Stimulated activated naive CD8-positive, alpha-beta T cell treated with anti-CD3 and anti-CD28 coated beads, Interleukin-15, amount 100 ng/mL, for 72 hours (primary cell): ENCODE data around the gene C1R.
"Not testable (repeated sequence)": the region's sequence is repeated elsewhere in the genome, so short reads cannot be mapped to it uniquely, and the experiment has no call there.

Source experiments
- ATAC-seq: fragments of 150-1000 bp; cut with Tn5 transposase; 2 replicates; pipeline ENCODE4 v1.10.0; 2021; ENCODE audit warnings: mild to moderate bottlenecking, moderate library complexity
- DNase-seq, 2 donors: peaks; one replicate each; pipeline ENCODE4 v3.0.0; 2021 to 2022
- H3K27ac Mint-ChIP-seq, 2 donors: one replicate each; pipeline ENCODE4 v1.8.0; 2022; ENCODE audit warnings: mild to moderate bottlenecking in 2 of 2, mixed read lengths in 2 of 2, moderate library complexity in 2 of 2
- H3K27me3 Mint-ChIP-seq: one replicate; pipeline ENCODE4 v1.8.0; 2022; ENCODE audit warnings: mixed read lengths
- H3K4me1 Mint-ChIP-seq: one replicate; pipeline ENCODE4 v1.8.0; 2022; ENCODE audit warnings: mild to moderate bottlenecking, mixed read lengths
- H3K4me3 Mint-ChIP-seq, 2 donors: one replicate each; pipeline ENCODE4 v1.8.0; 2022; ENCODE audit warnings: mild to moderate bottlenecking in 2 of 2, mixed read lengths in 2 of 2, moderate library complexity in 1 of 2
- H3K9me3 Mint-ChIP-seq, 2 donors: one replicate each; pipeline ENCODE4 v1.8.0; 2022; ENCODE audit warnings: mixed read lengths in 2 of 2

C1R gene

GRCh38 chr12:7069386-7069785, 22.9 kb downstream of the C1R start:
- Mint-ChIP-seq H3K4me1 (no peaks in the 10 kb centered on the region), H3K9me3 (no peaks in the 10 kb centered on the region), H3K27ac (no peak overlapping the region), H3K4me3 (no peak overlapping the region), H3K27me3 (peaks cover 12% of the 10 kb centered on the region)
- ATAC-seq (no peak), DNase-seq (no peak)

GRCh38 chr12:7068994-7069346, 23.3 kb downstream of the C1R start:
- no peaks in the 10 kb centered on the region for H3K4me1 Mint-ChIP-seq
- peaks cover 12% of the 10 kb centered on the region for H3K27me3 Mint-ChIP-seq
- H3K4me3 Mint-ChIP-seq = no peak overlapping the region
- no peaks in the 10 kb centered on the region for H3K9me3 Mint-ChIP-seq
- H3K27ac Mint-ChIP-seq = no peak overlapping the region
- ATAC-seq (no peak), DNase-seq (no peak)

GRCh38 chr12:7068240-7068993, 23.8 kb downstream of the C1R start:
- H3K27ac Mint-ChIP-seq = peak overlapping the region in 1 of 2 donors; percentile 60
- peaks cover 12% of the 10 kb centered on the region for H3K27me3 Mint-ChIP-seq
- H3K4me3 Mint-ChIP-seq = no peak overlapping the region
- H3K4me1 Mint-ChIP-seq = no peaks in the 10 kb centered on the region
- H3K9me3 Mint-ChIP-seq = no peaks in the 10 kb centered on the region
- ATAC-seq (no peak), DNase-seq (no peak)

GRCh38 chr12:7067096-7067495, 25.1 kb downstream of the C1R start:
- DNase-seq (no peak), ATAC-seq (no peak)
- Mint-ChIP-seq H3K4me1 (no peaks in the 10 kb centered on the region), H3K27ac (no peak overlapping the region), H3K4me3 (no peak overlapping the region), H3K27me3 (peaks cover 6% of the 10 kb centered on the region), H3K9me3 (no peaks in the 10 kb centered on the region)

- no peaks in the 10 kb centered on the region for H3K4me1 Mint-ChIP-seq
- H3K4me3 Mint-ChIP-seq = no peak overlapping the region
- peaks cover 2% of the 10 kb centered on the region for H3K27me3 Mint-ChIP-seq
- no peaks in the 10 kb centered on the region for H3K9me3 Mint-ChIP-seq
- ATAC-seq (no peak), DNase-seq (no peak)
- peak overlapping the region in 1 of 2 donors; percentile 29 for H3K27ac Mint-ChIP-seq
Observed at GRCh38 chr12:7066596-7066995, 25.6 kb downstream of the C1R start.

- DNase-seq = no peak
- Mint-ChIP-seq H3K27ac (no peak overlapping the region), H3K4me3 (no peak overlapping the region), H3K27me3 (peaks cover 16% of the 10 kb centered on the region), H3K4me1 (peaks cover 6% of the 10 kb centered on the region), H3K9me3 (no peaks in the 10 kb centered on the region)
- no peak for ATAC-seq
Observed at GRCh38 chr12:7065073-7065623, 27.1 kb downstream of the C1R start.

- DNase-seq = no peak
- no peak overlapping the region for H3K4me3 Mint-ChIP-seq
- H3K27me3 Mint-ChIP-seq = peaks cover 22% of the 10 kb centered on the region
- H3K27ac Mint-ChIP-seq = no peak overlapping the region
- H3K4me1 Mint-ChIP-seq = peaks cover 6% of the 10 kb centered on the region
- ATAC-seq = no peak
- no peaks in the 10 kb centered on the region for H3K9me3 Mint-ChIP-seq
Observed at GRCh38 chr12:7064516-7064915, 27.7 kb downstream of the C1R start.

GRCh38 chr12:7061596-7061995, 30.6 kb downstream of the C1R start:
- Mint-ChIP-seq H3K27me3 (peaks cover 25% of the 10 kb centered on the region), H3K4me3 (no peak overlapping the region), H3K27ac (no peak overlapping the region), H3K4me1 (peaks cover 6% of the 10 kb centered on the region), H3K9me3 (no peaks in the 10 kb centered on the region)
- DNase-seq (no peak), ATAC-seq (no peak)

- ATAC-seq (no peak), DNase-seq (no peak)
- H3K4me1 Mint-ChIP-seq = peaks cover 6% of the 10 kb centered on the region
- no peaks in the 10 kb centered on the region for H3K9me3 Mint-ChIP-seq
- H3K27ac Mint-ChIP-seq = no peak overlapping the region
- H3K27me3 Mint-ChIP-seq = peaks cover 25% of the 10 kb centered on the region
- H3K4me3 Mint-ChIP-seq = no peak overlapping the region
Observed at GRCh38 chr12:7061138-7061537, 31.1 kb downstream of the C1R start.

GRCh38 chr12:7060353-7060954, 31.8 kb downstream of the C1R start, which contains the start of gene C1S:
Gene C1S, plus strand, starts transcription at chr12:7060718. Its CDS starts 1,195 bp downstream, at chr12:7061913.
- Mint-ChIP-seq H3K9me3 (no peaks in the 10 kb centered on the region), H3K27ac (peak within 1 kb of the TSS in 1 of 2 donors; percentile 94), H3K4me3 (no peak within 1 kb of the TSS), H3K4me1 (peaks cover 6% of the 10 kb centered on the region), H3K27me3 (peaks cover 25% of the 10 kb centered on the region)
- no peak for DNase-seq
- no peak for ATAC-seq

GRCh38 chr12:7059780-7060179, 32.5 kb downstream of the C1R start:
- Mint-ChIP-seq H3K9me3 (no peaks in the 10 kb centered on the region), H3K27ac (no peak overlapping the region), H3K4me3 (no peak overlapping the region), H3K27me3 (peaks cover 25% of the 10 kb centered on the region), H3K4me1 (peaks cover 6% of the 10 kb centered on the region)
- no peak for ATAC-seq
- no peak for DNase-seq

- Mint-ChIP-seq H3K9me3 (no peaks in the 10 kb centered on the region), H3K27ac (no peak overlapping the region), H3K4me1 (peaks cover 6% of the 10 kb centered on the region), H3K4me3 (no peak overlapping the region), H3K27me3 (peaks cover 25% of the 10 kb centered on the region)
- no peak for ATAC-seq
- no peak for DNase-seq
Observed at GRCh38 chr12:7058850-7059395, 33.3 kb downstream of the C1R start.

- no peak for ATAC-seq
- peaks cover 27% of the 10 kb centered on the region for H3K27me3 Mint-ChIP-seq
- no peak overlapping the region for H3K27ac Mint-ChIP-seq
- peaks cover 6% of the 10 kb centered on the region for H3K4me1 Mint-ChIP-seq
- no peaks in the 10 kb centered on the region for H3K9me3 Mint-ChIP-seq
- no peak overlapping the region for H3K4me3 Mint-ChIP-seq
- DNase-seq = no peak
Observed at GRCh38 chr12:7058163-7058845, 33.9 kb downstream of the C1R start.

GRCh38 chr12:7055736-7056135, 36.5 kb downstream of the C1R start:
- H3K9me3 Mint-ChIP-seq, DNase-seq, H3K4me1 Mint-ChIP-seq, ATAC-seq, H3K27ac Mint-ChIP-seq, H3K4me3 Mint-ChIP-seq: not testable (repeated sequence)
- H3K27me3 Mint-ChIP-seq = peaks cover 37% of the 10 kb centered on the region

GRCh38 chr12:7054925-7055324, 37.3 kb downstream of the C1R start:
- H3K27me3 Mint-ChIP-seq = peaks cover 29% of the 10 kb centered on the region
- no peak overlapping the region for H3K27ac Mint-ChIP-seq
- no peaks in the 10 kb centered on the region for H3K9me3 Mint-ChIP-seq
- no peaks in the 10 kb centered on the region for H3K4me1 Mint-ChIP-seq
- ATAC-seq (no peak), DNase-seq (no peak)
- no peak overlapping the region for H3K4me3 Mint-ChIP-seq

GRCh38 chr12:7049973-7050372, 42.3 kb downstream of the C1R start:
- not testable (repeated sequence) for H3K9me3 Mint-ChIP-seq, DNase-seq, H3K27ac Mint-ChIP-seq, ATAC-seq, H3K4me3 Mint-ChIP-seq
- H3K27me3 Mint-ChIP-seq = peaks cover 22% of the 10 kb centered on the region
- peaks cover 16% of the 10 kb centered on the region for H3K4me1 Mint-ChIP-seq
